Activated T-helper 17 cell treated with anti-CD3 and anti-CD28 coated beads, Interleukin-2, amount 50 U/mL, for 72 hours (primary cell): ENCODE measurements around the gene MFGE8. TPM values are rescaled to one million over a fixed set of nuclear protein-coding genes. Genes with fewer than 3 reads are reported as not detected.

Experiments used
- ATAC-seq: fragments of 150-1000 bp; cut with Tn5 transposase; replicated peaks from 2 replicates; pipeline ENCODE4 v1.10.0; 2021; ENCODE audit warnings: mild to moderate bottlenecking, moderate library complexity
- H3K27ac Mint-ChIP-seq: one replicate; pipeline ENCODE4 v1.8.0; 2022; ENCODE audit warnings: mixed read lengths
- H3K27me3 Mint-ChIP-seq: one replicate; pipeline ENCODE4 v1.8.0; 2022; ENCODE audit warnings: mixed read lengths
- H3K36me3 Mint-ChIP-seq: one replicate; pipeline ENCODE4 v1.8.0; 2022; ENCODE audit warnings: low read depth, mild to moderate bottlenecking, mixed read lengths
- H3K4me1 Mint-ChIP-seq: one replicate; pipeline ENCODE4 v1.8.0; 2022; ENCODE audit warnings: mixed read lengths
- H3K4me3 Mint-ChIP-seq: one replicate; pipeline ENCODE4 v1.8.0; 2022; ENCODE audit warnings: mild to moderate bottlenecking, mixed read lengths
- H3K9me3 Mint-ChIP-seq: one replicate; pipeline ENCODE4 v1.8.0; 2022; ENCODE audit warnings: mixed read lengths
- total RNA-seq, 2 donors: library from RNA; stranded (reverse); gene quantifications; one replicate each; pipeline ENCODE4 v1.2.3, GENCODE V29; 2022

Gene MFGE8
- total RNA-seq, 2 donors from 2014 or later: 17.0 to 19.2 TPM

- Mint-ChIP-seq H3K36me3 (no peaks in the 10 kb centered on the region), H3K4me1 (peaks cover 28% of the 10 kb centered on the region), H3K9me3 (no peaks in the 10 kb centered on the region), H3K27ac (no peak overlapping the region), H3K27me3 (no peaks in the 10 kb centered on the region), H3K4me3 (no peak overlapping the region)
- no peak for ATAC-seq
Measured at GRCh38 chr15:88897456-88898194, 15.6 kb downstream of the MFGE8 start.

GRCh38 chr15:88897142-88897455, 16.1 kb downstream of the MFGE8 start:
- Mint-ChIP-seq H3K4me3 (no peak overlapping the region), H3K36me3 (no peaks in the 10 kb centered on the region)
- ATAC-seq: no peak

GRCh38 chr15:88896333-88897033, 16.7 kb downstream of the MFGE8 start:
- no peaks in the 10 kb centered on the region for H3K9me3 Mint-ChIP-seq
- no peak overlapping the region for H3K27ac Mint-ChIP-seq
- H3K27me3 Mint-ChIP-seq: no peaks in the 10 kb centered on the region
- no peak for ATAC-seq
- peaks cover 21% of the 10 kb centered on the region for H3K4me1 Mint-ChIP-seq
- H3K36me3 Mint-ChIP-seq: peaks cover 1% of the 10 kb centered on the region
- no peak overlapping the region for H3K4me3 Mint-ChIP-seq

More at GRCh38 chr15:88897142-88897455, 16.1 kb downstream of the MFGE8 start:
- Mint-ChIP-seq H3K4me1 (peaks cover 26% of the 10 kb centered on the region), H3K9me3 (no peaks in the 10 kb centered on the region), H3K27ac (no peak overlapping the region), H3K27me3 (no peaks in the 10 kb centered on the region)

GRCh38 chr15:88894819-88895767, 18.1 kb downstream of the MFGE8 start, which contains the start of gene HAPLN3:
HAPLN3 (minus strand) TSS chr15:88895544; CDS start chr15:88887298, 8,246 bp downstream.
- Mint-ChIP-seq H3K27me3 (no peaks in the 10 kb centered on the region), H3K4me3 (peak within 1 kb of the TSS; percentile 89), H3K4me1 (peaks cover 15% of the 10 kb centered on the region), H3K27ac (peak within 1 kb of the TSS; percentile 81), H3K36me3 (peaks cover 5% of the 10 kb centered on the region), H3K9me3 (no peaks in the 10 kb centered on the region)
- peak; percentile 65 for ATAC-seq

GRCh38 chr15:88894348-88894818, 18.8 kb downstream of the MFGE8 start:
- H3K4me1 Mint-ChIP-seq: peaks cover 15% of the 10 kb centered on the region
- ATAC-seq: peak; percentile 84
- H3K4me3 Mint-ChIP-seq: peak overlapping the region; percentile 78
- no peaks in the 10 kb centered on the region for H3K27me3 Mint-ChIP-seq
- H3K9me3 Mint-ChIP-seq: no peaks in the 10 kb centered on the region
- no peak overlapping the region for H3K27ac Mint-ChIP-seq
- H3K36me3 Mint-ChIP-seq: peaks cover 11% of the 10 kb centered on the region

- Mint-ChIP-seq H3K36me3 (peaks cover 22% of the 10 kb centered on the region), H3K4me1 (peaks cover 8% of the 10 kb centered on the region), H3K27ac (no peak overlapping the region), H3K9me3 (no peaks in the 10 kb centered on the region), H3K4me3 (no peak overlapping the region), H3K27me3 (no peaks in the 10 kb centered on the region)
- no peak for ATAC-seq
Measured at GRCh38 chr15:88891540-88892254, 21.5 kb downstream of the MFGE8 start.

- Mint-ChIP-seq H3K27me3 (no peaks in the 10 kb centered on the region), H3K4me3 (no peak overlapping the region), H3K4me1 (peaks cover 3% of the 10 kb centered on the region), H3K27ac (no peak overlapping the region), H3K9me3 (no peaks in the 10 kb centered on the region), H3K36me3 (peaks cover 33% of the 10 kb centered on the region)
- ATAC-seq: no peak
Measured at GRCh38 chr15:88890495-88890894, 22.7 kb downstream of the MFGE8 start.

GRCh38 chr15:88888719-88889118, 24.5 kb downstream of the MFGE8 start:
- Mint-ChIP-seq H3K36me3 (peaks cover 51% of the 10 kb centered on the region), H3K4me1 (no peaks in the 10 kb centered on the region), H3K27me3 (no peaks in the 10 kb centered on the region), H3K4me3 (no peak overlapping the region), H3K9me3 (no peaks in the 10 kb centered on the region), H3K27ac (no peak overlapping the region)
- ATAC-seq: no peak

- peaks cover 67% of the 10 kb centered on the region for H3K36me3 Mint-ChIP-seq
- ATAC-seq: no peak
- no peak overlapping the region for H3K4me3 Mint-ChIP-seq
- no peaks in the 10 kb centered on the region for H3K9me3 Mint-ChIP-seq
- H3K27me3 Mint-ChIP-seq: no peaks in the 10 kb centered on the region
- H3K27ac Mint-ChIP-seq: no peak overlapping the region
- H3K4me1 Mint-ChIP-seq: peaks cover 3% of the 10 kb centered on the region
Measured at GRCh38 chr15:88887068-88887580, 26.1 kb downstream of the MFGE8 start.

- H3K27me3 Mint-ChIP-seq: no peaks in the 10 kb centered on the region
- H3K36me3 Mint-ChIP-seq: peaks cover 93% of the 10 kb centered on the region
- H3K4me1 Mint-ChIP-seq: peaks cover 7% of the 10 kb centered on the region
- H3K27ac Mint-ChIP-seq: no peak overlapping the region
- no peak for ATAC-seq
- H3K9me3 Mint-ChIP-seq: no peaks in the 10 kb centered on the region
- no peak overlapping the region for H3K4me3 Mint-ChIP-seq
Measured at GRCh38 chr15:88882785-88883184, 30.4 kb downstream of the MFGE8 start.

GRCh38 chr15:88881775-88882174, 31.4 kb downstream of the MFGE8 start:
- ATAC-seq: no peak
- Mint-ChIP-seq H3K9me3 (no peaks in the 10 kb centered on the region), H3K4me3 (no peak overlapping the region), H3K27ac (peak overlapping the region; percentile 32), H3K27me3 (no peaks in the 10 kb centered on the region), H3K4me1 (peaks cover 7% of the 10 kb centered on the region), H3K36me3 (peaks cover 91% of the 10 kb centered on the region)

- peaks cover 91% of the 10 kb centered on the region for H3K36me3 Mint-ChIP-seq
- peak overlapping the region; percentile 58 for H3K27ac Mint-ChIP-seq
- ATAC-seq: no peak
Measured at GRCh38 chr15:88880944-88881740, 32.0 kb downstream of the MFGE8 start.

GRCh38 chr15:88878720-88879184, 34.4 kb downstream of the MFGE8 start:
- Mint-ChIP-seq H3K36me3 (peaks cover 89% of the 10 kb centered on the region), H3K4me1 (peaks cover 7% of the 10 kb centered on the region), H3K4me3 (no peak overlapping the region), H3K27ac (no peak overlapping the region), H3K27me3 (no peaks in the 10 kb centered on the region), H3K9me3 (no peaks in the 10 kb centered on the region)
- ATAC-seq: peak; percentile 53

More at GRCh38 chr15:88880944-88881740, 32.0 kb downstream of the MFGE8 start:
- H3K27me3 Mint-ChIP-seq: no peaks in the 10 kb centered on the region
- peaks cover 7% of the 10 kb centered on the region for H3K4me1 Mint-ChIP-seq
- no peaks in the 10 kb centered on the region for H3K9me3 Mint-ChIP-seq
- no peak overlapping the region for H3K4me3 Mint-ChIP-seq
